CD4-positive, alpha-beta T cell treated with Interferon gamma for 1 hour (primary cell): ENCODE data around the gene PNPLA6.
"Not testable (repeated sequence)": the region's sequence is repeated elsewhere in the genome, so short reads cannot be mapped to it uniquely, and the experiment has no call there.

Experiments
- DNase-seq: peaks from one replicate; pipeline ENCODE4 v3.0.0-alpha.2; 2020

PNPLA6 gene

GRCh38 chr19:7559102-7559501 lies 23.6 kb downstream of the PNPLA6 start:
- no peak for DNase-seq

- DNase-seq: no peak
Measured at GRCh38 chr19:7560255-7560654, 24.7 kb downstream of the PNPLA6 start.

- DNase-seq: no peak
Measured at GRCh38 chr19:7561325-7561724, 25.8 kb downstream of the PNPLA6 start.

DNA sequence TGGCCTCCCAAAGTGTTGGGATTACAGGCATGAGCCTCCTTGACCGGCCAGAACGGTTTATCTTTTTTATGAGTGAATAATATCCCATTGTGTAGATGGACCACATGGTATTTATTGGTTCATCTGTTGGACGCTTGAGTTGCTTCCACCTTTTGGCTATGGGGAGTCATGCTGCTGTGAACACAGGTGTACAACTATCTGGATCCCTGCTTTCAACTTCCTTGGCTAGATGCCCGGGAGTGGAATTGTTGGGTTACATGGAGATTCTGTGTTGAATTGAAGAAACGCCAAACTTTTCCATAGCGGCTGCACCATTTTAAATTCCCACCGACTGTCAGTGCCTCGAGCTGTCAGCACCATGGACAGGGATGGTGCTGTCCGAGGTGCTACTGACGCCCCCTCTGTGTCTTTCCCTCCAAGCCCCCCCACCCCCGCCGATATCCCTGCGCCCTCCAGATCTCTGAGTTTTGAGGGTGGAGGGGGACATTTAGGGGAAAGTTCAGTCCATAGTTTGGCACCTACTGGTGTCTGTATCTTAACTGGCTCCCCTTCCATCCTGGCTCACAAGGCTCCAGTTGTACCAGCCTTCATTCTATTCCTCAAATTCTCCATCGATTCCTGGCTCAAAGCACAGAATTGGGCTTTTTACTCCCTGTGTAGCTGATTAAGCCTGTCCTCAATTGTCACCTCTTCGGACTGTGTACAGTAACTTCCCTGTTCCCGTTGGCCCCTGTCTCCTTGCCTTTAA lies 27.3 kb downstream of the PNPLA6 start:
- DNase-seq: no peak

DNA sequence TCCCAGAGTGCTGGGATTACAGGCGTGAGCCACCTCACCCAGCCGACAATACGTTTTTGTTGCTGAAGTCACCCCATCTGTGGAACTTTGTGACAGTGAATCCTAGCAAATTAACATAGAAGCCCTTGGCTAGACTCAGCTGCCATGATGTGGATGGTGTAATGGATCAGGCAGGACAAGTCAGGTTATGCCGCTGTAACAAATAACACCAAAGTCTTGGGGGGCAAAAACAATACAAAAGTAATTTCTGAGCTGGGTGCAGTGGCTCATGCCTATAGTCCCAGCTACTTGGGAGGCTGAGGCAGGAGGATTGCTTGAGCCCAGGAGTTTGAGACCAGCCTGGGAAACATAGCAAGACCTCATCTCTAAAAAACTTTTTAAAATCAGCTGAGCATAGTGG lies 29.3 kb downstream of the PNPLA6 start:
- no peak for DNase-seq

GRCh38 chr19:7565332-7565731 lies 29.8 kb downstream of the PNPLA6 start:
- DNase-seq: no peak

DNA sequence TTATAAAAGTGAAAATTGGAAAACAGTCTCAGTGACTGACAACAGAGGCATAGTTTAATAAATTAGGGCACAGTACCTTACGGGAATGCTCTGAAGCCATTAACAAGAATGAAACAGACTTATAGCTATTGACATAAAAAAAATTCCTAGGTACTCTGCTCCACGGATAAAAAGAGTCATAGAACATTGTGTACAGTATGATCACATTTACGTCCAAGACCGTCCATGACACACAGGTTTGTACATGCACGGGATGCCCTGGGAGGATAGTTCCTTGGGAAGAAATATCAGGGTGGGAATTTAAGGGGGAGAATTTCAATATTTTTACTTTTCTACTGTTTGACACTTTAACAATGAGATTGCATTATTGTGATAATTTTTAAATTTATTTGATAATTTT lies 35.2 kb downstream of the PNPLA6 start:
- no peak for DNase-seq

GRCh38 chr19:7575434-7576040 lies 40.0 kb downstream of the PNPLA6 start:
- peak; percentile 18 for DNase-seq

DNA sequence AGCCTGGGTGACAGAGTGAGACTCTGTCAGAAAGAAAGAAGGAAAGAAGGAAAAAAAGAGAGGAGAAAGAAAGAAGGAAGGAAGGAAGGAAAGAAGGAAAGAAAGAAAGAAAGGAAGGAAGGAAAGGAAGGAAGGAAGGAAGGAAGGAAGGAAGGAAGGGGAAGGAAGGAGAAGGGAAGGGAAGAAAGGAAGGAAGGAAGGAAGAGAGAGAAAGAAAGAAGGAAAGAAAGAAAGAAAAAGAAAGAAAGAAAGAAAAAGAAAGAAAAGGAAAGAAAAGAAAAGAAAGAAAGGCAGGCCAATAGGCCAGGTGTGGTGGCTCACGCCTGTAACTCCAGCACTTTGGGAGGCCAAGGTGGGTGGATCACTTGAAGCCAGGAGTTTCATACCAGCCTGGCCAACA lies 41.9 kb downstream of the PNPLA6 start:
- DNase-seq: not testable (repeated sequence)

GRCh38 chr19:7578127-7578526 lies 42.6 kb downstream of the PNPLA6 start:
- no peak for DNase-seq

DNA sequence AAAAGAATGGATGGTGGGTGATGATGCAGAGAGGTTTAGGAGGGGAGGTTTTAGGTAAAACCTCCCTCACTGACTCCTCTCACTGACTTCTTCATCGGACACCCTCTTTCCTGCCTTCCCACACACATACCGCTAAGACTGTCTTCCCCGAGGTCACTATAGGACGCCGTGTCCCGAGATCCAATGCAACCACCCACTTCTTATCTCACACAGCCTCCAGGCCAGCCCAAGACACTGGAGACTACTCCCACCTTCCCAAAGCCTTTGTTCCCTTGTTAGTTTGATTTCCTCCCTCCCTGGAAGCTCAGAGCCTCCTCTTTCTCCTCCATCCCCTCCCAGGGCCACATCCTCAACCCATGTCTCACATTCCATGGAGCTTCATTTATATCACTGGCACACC lies 43.7 kb downstream of the PNPLA6 start:
- no peak for DNase-seq

DNA sequence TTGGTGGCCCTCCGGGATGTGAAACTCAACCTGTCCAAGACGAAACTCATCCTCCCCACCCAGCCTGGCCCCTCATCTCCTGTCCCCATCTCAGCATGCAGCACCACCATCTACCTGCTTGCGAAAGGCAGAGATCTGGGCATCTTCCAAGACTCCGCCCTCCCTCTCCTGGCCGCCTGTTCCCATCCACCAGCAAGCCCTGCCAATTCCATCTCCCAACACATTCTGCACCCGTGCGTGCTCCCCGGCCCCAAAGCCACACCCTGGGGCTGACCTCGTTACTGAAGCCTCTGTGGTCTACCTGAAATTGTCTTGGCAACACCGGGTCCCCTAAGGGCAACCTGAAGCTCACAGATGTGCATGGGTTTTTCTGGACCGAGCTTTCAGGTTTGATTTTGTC lies 46.9 kb downstream of the PNPLA6 start:
- DNase-seq: no peak

GRCh38 chr19:7589822-7590221 lies 54.3 kb downstream of the PNPLA6 start:
- DNase-seq: no peak

- DNase-seq: no peak
Measured at GRCh38 chr19:7590256-7590655, 54.7 kb downstream of the PNPLA6 start.

DNA sequence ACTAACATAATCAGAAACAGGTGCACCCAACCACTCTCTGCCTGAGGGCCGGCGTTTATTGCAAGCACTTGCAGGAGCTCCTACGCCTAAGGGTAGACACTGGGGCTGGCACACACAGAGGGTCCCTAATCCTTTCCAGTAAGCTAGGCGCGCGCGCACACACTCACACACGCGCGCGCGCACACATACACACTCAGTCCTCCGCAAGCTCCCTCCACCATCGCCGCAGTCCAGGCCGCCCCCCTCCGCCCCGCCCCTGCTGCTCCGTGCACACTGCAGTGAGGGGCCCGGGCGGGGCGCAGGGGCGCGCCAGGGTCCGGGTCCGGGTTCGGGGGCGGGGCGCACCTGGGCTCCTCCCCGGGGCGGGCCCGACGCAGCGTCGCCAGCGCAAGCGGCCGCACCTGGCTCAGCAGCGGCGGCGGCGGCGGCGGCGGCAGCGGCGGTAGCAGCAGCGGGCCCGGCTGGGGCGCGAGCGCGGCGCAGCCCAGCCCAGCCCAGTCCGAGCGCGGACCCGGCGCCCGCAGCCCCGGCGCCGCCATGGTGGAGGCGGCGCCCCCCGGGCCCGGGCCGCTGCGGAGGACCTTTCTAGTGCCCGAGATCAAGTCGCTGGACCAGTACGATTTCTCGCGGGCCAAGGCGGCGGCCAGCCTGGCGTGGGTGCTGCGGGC lies 60.1 kb downstream of the PNPLA6 start, which contains the start of gene CAMSAP3:
Gene CAMSAP3, plus strand, starts transcription at position 398 of the 668 bp plus-strand sequence. Its CDS starts 140 bp downstream, at position 538.
- DNase-seq: peak; percentile 32

GRCh38 chr19:7596211-7596937 lies 60.9 kb downstream of the PNPLA6 start:
- no peak for DNase-seq

- no peak for DNase-seq
Measured at GRCh38 chr19:7597689-7598088, 62.2 kb downstream of the PNPLA6 start.

GRCh38 chr19:7598180-7598579 lies 62.7 kb downstream of the PNPLA6 start:
- DNase-seq: no peak

DNA sequence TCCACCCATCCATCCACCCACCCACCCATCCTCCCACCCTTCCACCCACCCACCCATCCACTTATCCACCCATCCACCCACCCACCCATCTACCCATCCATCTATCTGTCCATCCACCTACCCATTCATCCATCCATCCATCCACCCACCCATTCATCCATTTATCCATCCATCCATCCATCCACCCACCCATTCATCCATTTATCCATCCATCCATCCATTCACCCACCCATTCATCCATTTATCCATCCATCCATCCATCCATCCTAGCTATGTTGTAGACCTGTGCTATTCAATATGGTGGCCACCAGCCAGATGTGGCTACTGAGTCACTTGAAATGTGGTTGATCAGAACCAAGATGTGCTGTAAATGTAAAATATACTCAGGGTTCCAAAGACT lies 65.2 kb downstream of the PNPLA6 start:
- DNase-seq: no peak

DNA sequence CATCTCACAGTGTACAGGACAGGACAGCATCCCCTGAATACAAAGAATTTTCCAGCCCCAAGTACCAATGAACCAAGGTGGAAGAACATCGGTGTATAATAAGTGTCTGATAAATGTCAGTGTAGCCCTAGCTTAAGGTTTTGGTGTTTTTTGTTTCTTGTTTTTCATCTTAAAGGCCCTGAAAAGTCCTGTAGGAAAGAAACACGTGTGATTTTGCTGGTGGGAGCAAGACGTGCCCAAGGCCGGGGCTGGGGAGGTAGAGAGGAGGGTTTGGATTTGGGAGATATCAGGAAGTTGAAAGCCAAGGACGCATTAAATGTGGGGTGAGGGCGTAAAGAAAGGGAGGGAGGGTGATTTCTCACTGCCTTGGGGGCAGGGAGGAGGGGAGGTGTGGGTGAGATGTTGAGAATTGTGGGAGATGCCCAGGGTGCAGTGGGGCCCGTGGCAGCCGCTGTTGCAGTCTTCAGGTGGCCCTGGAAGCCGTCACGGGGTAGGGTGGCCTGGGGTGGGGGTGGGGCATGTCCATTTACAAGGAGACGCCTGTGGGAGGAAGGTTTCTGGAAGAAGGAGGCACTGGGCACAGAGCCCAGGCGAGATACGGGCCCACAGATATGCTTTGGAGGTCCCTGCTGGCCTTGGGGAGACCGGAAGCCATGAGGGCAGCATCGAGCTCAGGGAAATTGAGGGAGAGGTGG lies 66.9 kb downstream of the PNPLA6 start:
- no peak for DNase-seq

DNA sequence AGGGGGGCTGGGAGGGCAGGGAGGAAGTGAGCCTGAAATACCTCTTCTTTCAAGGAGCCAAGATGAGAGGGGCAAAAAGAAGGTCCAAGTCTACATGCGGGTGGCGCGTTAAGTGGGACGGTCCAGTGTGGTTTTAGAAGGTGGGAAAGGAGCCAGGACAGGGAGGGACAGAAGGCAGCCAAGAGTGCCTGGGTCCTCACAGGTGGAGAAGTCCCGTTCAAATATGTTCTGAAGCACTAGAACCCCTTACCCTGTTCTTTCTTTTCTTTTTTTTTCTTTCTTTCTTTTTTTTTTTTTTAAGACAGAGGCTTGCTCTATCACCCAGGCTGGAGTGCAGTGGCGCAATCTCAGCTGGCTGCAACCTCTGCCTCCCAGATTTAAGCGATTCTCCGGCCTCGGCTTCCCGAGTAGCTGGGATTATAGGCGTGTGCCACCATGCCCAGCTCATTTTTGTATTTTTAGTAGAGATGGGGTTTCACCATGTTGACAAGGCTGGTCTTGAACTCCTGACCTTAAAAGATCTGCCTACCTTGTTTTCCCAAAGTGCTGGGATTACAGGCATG lies 67.5 kb downstream of the PNPLA6 start:
- no peak for DNase-seq

DNA sequence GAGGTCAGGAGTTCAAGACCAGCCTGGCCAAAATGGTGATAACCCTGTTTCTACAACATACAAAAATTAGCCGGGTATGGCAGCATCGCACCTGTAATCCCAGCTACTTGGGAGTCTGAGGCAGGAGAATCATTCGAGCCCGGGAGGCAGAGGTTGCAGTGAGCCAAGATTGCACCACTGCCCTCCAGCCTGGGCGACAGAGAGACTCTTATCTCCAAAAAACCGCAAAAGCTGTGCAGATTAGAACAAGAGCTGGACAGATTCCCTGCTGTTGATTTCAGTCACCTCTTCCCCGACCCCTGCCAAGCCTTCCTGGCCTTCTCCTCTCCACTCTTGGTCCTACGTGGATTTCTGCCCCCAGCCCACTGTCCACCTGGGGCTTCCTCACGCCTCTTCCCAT lies 68.4 kb downstream of the PNPLA6 start:
- DNase-seq: no peak
